HG03039 (cell line): Measurements from ENCODE around the gene ATP6V1F.

Experiments used
- ATAC-seq: cut with Tn5 transposase; IDR thresholded peaks from one replicate; pipeline ENCODE4 v1.9.1; 2021; ENCODE audit warnings: mild to moderate bottlenecking, moderate library complexity; ENCODE audit not compliant: unreplicated experiment

ATP6V1F gene

DNA sequence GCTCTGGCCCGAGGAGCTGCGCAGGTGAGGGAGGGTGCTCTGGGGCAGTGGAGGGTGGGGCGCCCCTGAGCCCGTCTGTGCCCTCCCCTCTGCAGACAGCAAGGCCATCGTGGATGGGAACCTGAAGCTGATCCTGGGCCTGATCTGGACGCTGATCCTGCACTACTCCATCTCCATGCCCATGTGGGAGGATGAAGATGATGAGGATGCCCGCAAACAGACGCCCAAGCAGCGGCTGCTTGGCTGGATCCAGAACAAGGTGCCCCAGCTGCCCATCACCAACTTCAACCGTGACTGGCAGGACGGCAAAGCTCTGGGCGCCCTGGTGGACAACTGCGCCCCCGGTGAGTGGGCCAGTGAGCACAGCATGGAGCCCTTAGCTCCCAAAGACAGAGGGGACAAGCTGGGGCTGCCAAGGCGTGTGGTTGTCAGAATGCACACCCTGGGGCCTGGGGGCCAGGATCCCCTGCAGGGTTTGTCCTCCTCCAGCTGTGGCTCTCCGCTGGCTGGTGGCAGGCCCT is 27.4 kb upstream of the ATP6V1F start:
- no peak for ATAC-seq

DNA sequence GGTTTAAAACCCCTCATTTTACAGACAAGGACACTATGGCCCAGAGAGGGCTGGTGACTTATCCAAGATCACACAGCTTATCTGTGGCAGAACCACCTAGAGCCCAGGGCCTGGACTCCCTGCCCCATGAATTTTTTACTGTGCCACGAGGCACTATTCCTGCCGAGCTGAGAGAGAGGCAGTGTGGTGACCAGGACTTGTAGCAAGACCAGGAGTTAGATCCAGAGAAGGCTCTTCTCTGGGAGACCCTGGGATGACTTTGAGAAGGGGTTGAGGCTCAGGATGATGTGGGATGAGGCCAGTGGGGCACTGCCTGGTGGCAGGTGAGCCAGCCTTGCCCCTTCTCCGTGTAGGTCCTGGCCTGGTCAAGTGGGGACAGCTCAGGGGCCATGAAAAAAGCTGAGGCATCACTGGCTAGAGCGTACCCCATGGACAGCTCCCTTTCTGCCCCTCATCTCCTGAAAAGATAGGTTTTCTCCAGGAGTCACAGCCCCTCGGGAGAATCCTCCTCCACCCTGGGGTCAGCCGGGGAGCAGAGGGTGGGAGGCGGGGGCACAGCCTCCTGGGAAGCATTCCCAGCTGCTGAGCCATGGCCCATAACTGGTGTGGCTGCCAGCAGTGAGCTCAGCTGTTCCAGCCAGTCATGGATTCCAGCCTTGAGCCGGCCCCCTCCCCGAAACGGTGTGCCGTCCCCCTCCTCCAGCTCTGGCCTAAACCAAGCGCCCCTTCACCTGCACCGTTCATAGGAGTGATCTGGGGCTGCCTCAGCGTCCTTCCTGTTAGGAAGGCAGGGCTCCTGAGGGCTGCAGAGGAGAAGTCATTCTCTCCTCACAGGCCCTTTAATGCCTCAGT is 26.6 kb upstream of the ATP6V1F start:
- no peak for ATAC-seq

DNA sequence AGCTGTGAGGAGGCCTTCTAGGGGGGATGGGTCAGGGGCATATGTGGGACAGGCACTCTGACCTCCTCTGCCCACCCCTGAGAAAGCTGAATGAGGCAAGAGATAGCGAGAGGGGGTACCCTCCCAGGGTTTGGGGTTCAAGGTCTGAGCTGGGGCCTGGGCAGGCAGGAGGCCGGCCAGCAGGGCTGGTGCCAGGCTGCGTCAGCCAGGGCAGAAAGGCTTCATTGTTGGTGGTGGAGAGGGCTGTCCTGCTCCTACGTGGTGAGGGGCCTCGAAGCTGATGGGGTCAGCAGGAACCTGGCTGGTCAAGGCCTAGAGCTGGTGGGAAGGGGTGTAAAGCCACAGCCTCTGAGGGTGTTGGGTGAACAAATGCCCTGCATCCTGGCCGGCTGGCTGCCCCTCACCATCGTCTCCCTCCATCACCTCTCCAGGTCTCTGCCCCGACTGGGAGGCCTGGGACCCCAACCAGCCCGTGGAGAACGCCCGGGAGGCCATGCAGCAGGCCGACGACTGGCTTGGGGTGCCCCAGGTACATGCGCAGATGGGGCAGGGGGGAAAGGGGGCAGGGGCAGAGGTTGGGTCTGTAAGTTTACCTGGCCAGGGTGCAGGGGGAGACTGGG is 25.8 kb upstream of the ATP6V1F start:
- no peak for ATAC-seq

DNA sequence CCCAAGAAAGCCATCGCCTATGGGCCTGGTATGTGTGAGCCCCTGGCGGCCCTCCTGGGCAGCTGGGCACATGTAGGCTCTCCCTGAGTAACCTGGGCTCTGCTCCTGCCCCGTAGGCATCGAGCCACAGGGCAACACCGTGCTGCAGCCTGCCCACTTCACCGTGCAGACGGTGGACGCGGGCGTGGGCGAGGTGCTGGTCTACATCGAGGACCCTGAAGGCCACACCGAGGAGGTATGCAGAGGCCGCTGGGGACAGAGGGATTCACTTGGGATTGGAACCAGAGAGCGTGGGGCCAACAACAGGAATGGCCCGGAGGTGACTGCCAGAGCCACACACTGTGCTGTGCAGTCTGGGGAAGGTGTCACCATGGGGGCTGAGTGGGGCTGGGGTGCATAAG is 25.1 kb upstream of the ATP6V1F start:
- ATAC-seq: no peak

- no peak for ATAC-seq
These were observed 24.4 kb upstream of the ATP6V1F start for GRCh38 chr7:128838109-128838779.

DNA sequence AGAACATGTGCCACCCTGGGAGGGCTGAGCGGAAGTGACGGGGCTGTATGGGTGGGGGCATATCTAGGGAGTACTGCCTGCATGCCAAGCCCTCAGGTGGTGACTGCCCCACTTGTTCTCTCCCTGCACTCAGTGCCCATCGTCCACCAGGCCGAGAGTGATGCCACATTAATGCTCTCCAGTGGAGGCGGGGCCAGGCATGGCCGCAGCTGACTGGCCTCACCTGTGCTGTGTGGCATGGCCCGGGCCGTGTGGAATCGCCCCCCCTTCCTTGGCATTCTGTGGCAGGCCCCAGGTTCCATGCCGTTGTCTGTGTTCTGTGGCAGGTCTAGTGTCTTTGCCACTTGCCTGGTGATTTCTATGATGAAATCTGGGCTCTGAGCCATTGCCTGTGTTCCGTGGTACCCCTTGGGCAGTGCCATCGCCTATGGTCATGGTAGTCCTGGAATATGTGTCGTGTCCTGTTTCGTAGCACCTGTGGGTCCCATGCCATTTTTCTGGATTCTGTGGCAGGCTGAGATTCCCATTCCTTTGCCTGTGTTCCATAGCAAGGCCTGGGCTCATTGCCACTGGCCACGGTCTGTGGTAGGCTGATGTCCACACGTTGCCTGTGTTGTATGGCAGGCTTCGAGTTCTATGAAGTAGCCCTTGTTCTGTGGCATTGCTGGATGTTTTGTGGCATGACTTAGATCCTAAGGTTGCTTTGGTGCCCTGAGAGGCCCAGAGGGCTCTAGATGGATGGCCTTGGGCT is 23.5 kb upstream of the ATP6V1F start:
- ATAC-seq: no peak

DNA sequence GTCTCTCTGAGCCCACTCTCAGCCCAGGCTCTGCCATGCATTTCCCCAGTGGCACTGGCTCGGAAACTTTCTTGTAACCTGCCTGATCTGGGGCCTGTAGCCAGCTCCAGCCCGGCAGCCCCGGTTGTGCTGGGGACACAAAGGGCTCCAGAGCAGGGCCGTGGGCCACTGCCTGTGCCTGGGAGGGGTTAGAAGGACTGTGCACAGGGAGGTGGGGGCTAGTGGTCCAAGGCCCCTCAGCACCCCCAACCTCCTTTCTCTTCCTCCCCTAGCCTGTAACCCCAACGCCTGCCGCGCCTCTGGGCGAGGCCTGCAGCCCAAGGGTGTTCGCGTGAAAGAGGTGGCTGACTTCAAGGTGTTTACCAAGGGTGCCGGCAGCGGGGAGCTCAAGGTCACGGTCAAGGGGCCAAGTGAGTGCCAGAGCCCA is 22.9 kb upstream of the ATP6V1F start:
- ATAC-seq: no peak

DNA sequence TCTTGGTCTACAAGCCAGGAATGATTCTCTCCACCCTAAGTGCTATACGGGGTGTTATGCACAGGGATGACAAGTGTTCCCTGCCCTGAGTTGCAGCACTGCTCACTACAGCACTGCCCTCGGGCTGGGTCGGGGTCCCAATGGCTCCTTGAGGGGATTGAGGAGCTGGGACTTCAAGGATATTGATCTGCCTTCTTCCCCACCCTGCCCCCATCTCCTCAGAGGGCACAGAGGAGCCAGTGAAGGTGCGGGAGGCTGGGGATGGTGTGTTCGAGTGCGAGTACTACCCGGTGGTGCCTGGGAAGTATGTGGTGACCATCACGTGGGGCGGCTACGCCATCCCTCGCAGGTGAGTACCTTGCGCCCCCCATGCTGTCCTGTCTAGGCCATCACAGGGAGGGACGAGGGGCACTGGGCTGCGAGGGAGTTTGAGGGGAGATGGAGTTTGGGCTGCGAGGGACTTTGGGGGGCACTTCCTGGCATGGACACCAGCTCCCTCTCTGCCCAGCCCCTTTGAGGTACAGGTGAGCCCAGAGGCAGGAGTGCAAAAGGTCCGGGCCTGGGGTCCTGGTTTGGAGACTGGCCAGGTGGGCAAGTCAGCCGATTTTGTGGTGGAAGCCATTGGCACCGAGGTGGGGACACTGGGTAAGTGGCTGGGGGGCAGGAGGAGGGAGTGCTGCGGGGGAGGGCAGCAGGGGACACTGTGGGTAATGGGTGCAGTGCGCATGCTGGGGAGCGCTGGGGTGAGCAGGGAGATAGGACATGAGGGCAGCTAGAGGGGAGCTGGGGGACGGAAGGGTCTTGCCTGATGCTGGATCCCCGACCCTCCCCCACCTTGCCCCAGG is 22.1 kb upstream of the ATP6V1F start:
- no peak for ATAC-seq

DNA sequence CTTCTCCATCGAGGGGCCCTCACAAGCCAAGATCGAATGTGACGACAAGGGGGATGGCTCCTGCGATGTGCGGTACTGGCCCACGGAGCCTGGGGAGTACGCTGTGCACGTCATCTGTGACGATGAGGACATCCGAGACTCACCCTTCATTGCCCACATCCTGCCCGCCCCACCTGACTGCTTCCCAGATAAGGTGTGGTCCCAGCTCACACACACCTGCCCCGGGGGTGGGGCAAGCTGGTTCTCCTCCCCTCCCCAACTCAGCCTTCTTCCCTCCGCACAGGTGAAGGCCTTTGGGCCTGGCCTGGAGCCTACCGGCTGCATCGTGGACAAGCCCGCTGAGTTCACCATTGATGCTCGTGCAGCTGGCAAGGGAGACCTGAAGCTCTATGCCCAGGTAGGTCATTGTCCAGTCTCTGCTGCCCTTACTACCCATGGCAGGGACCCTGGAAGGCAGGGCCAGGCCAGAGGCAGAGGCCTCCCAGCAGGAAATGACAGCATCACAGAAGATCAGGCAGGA is 21.4 kb upstream of the ATP6V1F start:
- no peak for ATAC-seq

DNA sequence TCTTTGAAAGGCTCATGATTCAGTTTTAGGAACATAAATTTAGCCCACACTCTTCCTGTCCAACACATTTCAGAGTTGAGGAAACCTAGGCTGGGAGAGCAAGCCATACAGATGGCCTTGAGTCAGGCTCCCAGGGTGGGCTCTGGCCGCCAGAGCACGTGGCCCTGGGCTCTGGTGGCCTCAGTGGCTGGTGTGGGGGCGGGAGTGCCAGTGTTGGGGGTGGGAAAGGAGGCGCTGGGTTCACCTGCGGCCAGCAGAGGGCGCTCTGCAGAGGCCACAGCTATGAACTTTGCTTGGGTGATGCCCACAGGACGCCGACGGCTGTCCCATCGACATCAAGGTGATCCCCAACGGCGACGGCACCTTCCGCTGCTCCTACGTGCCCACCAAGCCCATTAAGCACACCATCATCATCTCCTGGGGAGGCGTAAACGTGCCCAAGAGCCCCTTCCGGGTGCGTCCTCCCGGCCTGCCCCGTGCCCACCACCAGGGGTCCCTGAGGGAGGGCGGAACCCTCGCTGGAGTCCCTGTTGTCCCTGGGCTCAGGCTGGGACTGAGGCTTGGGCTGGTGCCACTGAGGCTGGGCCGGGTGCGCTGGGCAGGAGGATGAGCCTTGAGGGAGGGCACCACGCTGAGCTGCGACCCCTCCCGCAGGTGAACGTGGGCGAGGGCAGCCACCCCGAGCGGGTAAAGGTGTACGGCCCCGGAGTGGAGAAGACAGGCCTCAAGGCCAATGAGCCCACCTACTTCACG is 20.6 kb upstream of the ATP6V1F start:
- no peak for ATAC-seq

- no peak for ATAC-seq
These were observed 19.7 kb upstream of the ATP6V1F start for GRCh38 chr7:128842674-128843641.

DNA sequence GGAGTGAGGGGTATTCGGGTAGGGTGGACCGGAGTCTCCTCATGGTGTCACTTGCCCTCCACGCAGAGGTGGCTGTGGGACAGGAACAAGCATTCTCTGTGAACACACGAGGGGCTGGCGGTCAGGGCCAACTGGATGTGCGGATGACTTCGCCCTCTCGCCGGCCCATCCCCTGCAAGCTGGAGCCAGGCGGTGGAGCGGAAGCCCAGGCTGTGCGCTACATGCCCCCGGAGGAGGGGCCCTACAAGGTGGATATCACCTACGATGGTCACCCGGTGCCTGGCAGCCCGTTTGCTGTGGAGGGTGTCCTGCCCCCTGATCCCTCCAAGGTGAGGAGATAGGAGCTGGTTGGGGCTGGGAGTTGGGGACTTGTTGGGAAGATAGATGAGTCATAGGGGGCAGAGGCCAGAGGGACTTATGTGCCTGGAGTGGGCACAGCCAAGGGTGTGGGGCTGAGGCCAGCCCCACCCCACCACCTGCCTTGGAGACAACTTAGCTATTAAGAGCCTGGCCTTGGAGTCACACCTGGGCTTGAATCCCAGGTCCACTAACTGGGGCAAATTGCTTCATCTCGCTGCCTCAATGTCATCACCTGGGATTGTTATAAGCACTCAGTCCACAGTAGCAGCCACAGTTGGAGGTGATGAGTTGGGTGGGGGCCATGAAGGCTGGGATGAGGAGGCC is 18.6 kb upstream of the ATP6V1F start:
- ATAC-seq: no peak

- no peak for ATAC-seq
These were observed 17.8 kb upstream of the ATP6V1F start for GRCh38 chr7:128844777-128845311.

DNA sequence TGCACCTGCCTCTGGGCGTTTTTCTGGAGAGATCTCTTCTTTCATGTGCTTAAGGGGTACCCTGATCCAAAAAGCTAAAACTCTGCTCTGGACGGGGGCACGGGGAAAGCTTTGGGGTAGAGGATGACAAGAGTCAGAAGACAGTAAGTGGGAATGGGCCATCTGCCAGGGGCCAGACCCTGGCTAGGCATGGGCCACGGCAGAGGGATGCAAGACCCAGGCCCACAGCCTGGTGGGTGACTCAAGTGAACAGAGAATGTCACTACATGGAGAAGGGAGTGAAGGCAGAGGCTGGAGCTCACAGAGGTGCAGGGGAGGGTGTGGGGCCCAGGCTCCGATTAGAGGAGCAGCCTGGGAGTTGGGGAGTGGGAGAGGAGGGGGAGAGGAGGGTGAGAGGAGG is 17.2 kb upstream of the ATP6V1F start:
- no peak for ATAC-seq

DNA sequence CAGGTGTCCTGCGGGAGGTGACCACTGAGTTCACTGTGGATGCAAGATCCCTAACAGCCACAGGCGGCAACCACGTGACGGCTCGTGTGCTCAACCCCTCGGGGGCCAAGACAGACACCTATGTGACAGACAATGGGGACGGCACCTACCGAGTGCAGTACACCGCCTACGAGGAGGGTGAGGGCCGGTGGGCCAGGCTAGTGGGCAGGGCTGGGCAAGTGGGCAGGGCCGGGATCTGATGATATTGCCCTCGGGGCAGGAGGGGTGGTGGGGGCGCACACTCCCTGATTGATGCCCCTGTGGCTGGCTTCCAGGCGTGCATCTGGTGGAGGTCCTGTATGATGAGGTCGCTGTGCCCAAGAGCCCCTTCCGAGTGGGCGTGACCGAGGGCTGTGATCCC is 16.7 kb upstream of the ATP6V1F start:
- no peak for ATAC-seq

DNA sequence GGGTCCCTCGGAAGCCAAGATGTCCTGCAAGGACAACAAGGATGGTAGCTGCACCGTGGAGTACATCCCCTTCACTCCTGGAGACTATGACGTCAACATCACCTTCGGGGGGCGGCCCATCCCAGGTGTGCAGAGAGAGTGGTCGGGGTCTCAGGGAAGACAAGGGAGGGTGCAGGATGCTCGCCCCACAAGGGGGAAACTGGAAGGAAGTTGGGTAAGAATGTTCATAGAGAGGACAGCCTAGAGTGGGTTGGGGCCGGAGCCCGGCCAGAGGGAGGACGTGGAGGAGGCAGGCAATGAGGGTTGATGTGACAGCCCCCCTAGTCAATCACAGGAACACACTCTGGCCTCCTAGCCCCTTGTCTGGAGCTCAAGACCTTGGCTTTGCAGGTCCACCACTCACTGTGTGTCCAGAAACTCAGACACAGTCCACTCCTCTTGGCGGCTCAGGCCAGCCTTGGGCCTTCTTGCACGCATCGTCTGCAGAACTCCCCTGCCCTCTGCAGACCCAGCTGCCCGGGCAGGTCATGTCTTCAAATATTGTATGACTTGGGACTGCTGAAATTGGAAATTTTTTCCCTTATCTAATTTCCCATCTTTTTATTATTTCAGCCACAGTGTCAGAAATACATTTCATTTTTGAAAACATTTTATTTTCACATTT is 15.7 kb upstream of the ATP6V1F start:
- no peak for ATAC-seq
